Activated T-helper 17 cell treated with anti-CD3 and anti-CD28 coated beads, Interleukin-2, amount 50 U/mL, for 72 hours (primary cell): ENCODE results near the gene ATF6B. TPM values are rescaled to one million over a fixed set of nuclear protein-coding genes. Genes with fewer than 3 reads are reported as not detected.

Source experiments
- ATAC-seq: fragments of 150-1000 bp; cut with Tn5 transposase; replicated peaks from 2 replicates; pipeline ENCODE4 v1.10.0; 2021; ENCODE audit warnings: mild to moderate bottlenecking, moderate library complexity
- H3K27ac Mint-ChIP-seq: one replicate; pipeline ENCODE4 v1.8.0; 2022; ENCODE audit warnings: mixed read lengths
- H3K27me3 Mint-ChIP-seq: one replicate; pipeline ENCODE4 v1.8.0; 2022; ENCODE audit warnings: mixed read lengths
- H3K36me3 Mint-ChIP-seq: one replicate; pipeline ENCODE4 v1.8.0; 2022; ENCODE audit warnings: low read depth, mild to moderate bottlenecking, mixed read lengths
- H3K4me1 Mint-ChIP-seq: one replicate; pipeline ENCODE4 v1.8.0; 2022; ENCODE audit warnings: mixed read lengths
- H3K4me3 Mint-ChIP-seq: one replicate; pipeline ENCODE4 v1.8.0; 2022; ENCODE audit warnings: mild to moderate bottlenecking, mixed read lengths
- H3K9me3 Mint-ChIP-seq: one replicate; pipeline ENCODE4 v1.8.0; 2022; ENCODE audit warnings: mixed read lengths
- total RNA-seq, 2 donors: library from RNA; stranded (reverse); gene quantifications; one replicate each; pipeline ENCODE4 v1.2.3, GENCODE V29; 2022

ATF6B gene
- total RNA-seq, 2 donors from 2014 or later, result 73.4 to 99.9 TPM

DNA sequence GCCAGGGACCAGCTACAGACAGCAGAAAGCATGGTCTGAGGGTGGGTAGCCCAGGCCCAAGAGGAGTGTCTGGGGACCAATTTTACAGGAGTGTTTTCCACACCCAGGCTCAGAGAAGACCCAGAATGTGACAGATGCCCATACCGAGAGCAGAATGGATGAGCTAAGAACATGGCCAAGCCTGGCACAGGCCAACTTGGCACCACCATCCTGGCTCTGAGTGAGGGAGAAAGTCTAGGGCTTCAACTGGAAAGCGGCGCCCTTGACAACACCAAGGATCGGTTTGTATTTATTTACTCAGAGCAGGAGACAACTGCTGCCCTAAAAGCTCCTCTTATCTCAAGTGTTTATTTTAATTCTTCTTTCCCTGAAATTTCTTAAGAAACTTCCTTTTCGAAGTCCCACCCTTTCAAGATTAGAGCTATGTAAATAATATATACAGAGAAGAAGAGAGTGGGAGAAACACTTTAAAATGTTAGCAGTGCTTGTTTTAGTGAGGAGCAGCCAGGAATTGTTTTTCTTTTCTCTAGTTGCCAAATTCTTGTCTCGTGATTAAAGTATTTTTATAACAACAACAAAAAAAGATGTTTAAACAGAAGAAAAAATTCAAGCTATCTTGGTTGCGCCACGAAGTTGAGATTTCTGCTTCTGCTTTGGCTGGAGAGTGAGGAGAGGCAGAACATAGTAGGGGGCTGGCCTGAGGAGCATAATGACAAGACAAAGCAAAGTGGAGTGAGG is 35.1 kb downstream of the ATF6B start:
- ATAC-seq, result no peak
- H3K27ac Mint-ChIP-seq, result no peak overlapping the region
- no peak overlapping the region for H3K4me3 Mint-ChIP-seq
- no peaks in the 10 kb centered on the region for H3K9me3 Mint-ChIP-seq
- H3K27me3 Mint-ChIP-seq, result peaks cover 25% of the 10 kb centered on the region
- no peaks in the 10 kb centered on the region for H3K36me3 Mint-ChIP-seq
- H3K4me1 Mint-ChIP-seq, result no peaks in the 10 kb centered on the region

DNA sequence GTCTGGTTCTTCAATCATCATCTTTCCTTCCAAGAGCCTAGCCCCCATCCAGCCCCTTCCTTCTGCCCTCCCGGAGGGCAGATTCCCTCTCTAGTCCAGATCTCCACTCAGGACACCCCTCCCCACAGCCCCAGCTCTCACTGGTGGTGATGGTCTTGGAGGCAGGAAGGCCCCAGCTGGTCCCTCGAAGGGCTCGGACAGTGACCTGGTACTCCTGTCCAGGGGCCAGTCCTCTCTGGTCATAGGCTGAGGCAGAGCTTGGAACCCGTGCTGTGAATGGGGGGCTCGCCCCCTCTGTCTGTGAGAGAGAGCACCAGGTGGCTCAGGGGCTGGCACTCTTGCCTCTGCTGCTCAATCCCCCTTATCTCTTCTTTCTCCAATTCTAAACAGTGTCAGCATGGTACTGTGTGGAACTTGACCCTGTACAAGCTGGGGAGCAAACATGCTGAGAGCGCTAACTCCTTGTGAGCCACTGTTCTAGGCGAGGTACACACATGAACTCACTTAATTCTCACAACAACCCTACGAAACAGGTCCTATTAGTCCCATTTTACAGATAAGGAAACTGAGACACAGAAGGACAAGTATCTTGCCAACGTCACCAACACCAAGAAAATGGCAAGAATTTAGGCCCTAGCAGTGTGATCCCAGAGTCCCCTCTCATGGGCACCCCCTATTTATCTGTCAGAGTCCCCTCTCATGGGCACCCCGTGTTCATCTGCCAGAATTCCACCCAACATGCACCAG is 38.8 kb downstream of the ATF6B start:
- Mint-ChIP-seq H3K4me3 (no peak overlapping the region), H3K9me3 (no peaks in the 10 kb centered on the region), H3K4me1 (peaks cover 12% of the 10 kb centered on the region), H3K27ac (no peak overlapping the region), H3K36me3 (peaks cover 5% of the 10 kb centered on the region), H3K27me3 (peaks cover 36% of the 10 kb centered on the region)
- ATAC-seq, result no peak

DNA sequence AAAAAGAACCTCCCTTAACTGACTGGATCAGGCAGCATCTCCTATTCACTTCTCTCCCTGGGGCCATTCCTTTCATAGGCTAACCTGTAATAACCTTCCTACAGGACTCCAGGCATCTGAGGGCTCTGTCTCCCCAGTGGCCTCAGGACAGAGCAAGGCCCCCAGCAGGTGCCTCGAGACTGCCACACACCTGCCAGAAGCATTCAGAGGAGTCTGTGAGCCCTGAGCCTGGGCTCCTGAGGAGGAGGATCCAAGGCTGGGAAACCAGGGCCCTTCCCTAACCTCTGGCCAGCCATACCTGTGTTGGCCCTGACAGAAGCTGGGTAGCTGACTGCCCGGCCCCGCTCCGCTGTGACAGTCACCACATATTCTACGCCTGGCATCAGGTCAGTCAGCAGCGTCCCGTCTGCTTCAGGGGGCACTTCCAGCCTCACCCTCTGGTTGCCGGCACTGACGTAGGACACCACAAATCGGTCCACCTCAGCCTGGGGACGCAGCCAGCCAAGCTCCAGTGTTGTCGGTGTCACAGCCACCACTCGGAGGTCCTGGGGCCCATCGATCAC is 39.5 kb downstream of the ATF6B start:
- H3K4me1 Mint-ChIP-seq, result peaks cover 12% of the 10 kb centered on the region
- no peak overlapping the region for H3K27ac Mint-ChIP-seq
- H3K36me3 Mint-ChIP-seq, result peaks cover 5% of the 10 kb centered on the region
- peaks cover 41% of the 10 kb centered on the region for H3K27me3 Mint-ChIP-seq
- ATAC-seq, result no peak
- no peaks in the 10 kb centered on the region for H3K9me3 Mint-ChIP-seq
- no peak overlapping the region for H3K4me3 Mint-ChIP-seq

DNA sequence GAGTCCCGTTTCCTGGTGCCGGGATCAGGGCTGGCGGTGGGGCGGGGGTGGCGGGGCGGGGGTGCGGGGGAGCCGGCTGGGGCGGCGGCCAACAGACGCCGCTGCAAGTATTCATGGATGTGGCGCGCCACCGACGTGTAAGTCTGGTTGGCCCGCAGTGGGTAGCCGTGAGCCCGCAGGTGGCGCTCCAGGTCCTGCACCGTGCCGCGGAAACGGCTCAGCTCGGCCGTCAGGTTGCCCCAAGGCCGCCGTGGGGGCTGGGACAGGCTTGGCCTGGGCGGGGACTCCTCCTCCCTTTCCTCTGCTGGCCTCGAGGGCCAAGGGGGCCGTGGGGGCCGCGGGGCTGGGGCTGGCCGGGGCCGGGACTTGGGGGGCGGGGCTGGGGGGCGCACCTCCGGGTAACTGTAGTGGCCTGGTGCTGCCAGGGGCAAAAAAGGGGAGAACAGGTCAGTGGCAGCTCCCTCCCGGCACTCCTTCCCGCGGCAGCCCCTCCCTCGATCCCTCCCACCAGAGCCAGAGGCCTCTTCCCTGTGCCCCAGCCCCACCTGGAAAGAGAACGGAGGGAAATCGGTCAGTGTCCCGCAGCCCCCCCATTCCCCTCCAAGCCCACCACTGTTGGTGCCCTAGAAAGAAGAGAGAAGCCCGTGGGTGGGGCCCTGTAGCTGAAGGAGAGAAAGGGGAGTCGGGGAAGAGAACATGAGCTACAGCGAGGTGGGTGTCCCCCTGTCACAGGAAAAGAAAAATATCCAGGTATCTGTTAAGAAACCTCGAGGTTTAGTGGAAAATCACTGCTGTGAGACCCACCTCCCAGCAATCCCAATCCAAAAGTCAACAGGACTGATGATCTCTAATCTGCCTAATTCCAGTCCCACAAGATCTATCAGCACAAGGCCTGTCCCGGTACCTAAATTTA is 40.2 kb downstream of the ATF6B start:
- H3K4me1 Mint-ChIP-seq, result peaks cover 12% of the 10 kb centered on the region
- no peak overlapping the region for H3K27ac Mint-ChIP-seq
- peak; percentile 73 for ATAC-seq
- peaks cover 45% of the 10 kb centered on the region for H3K27me3 Mint-ChIP-seq
- H3K36me3 Mint-ChIP-seq, result peaks cover 5% of the 10 kb centered on the region
- no peak overlapping the region for H3K4me3 Mint-ChIP-seq
- H3K9me3 Mint-ChIP-seq, result no peaks in the 10 kb centered on the region

- H3K27ac Mint-ChIP-seq, result peak overlapping the region; percentile 78
- peaks cover 5% of the 10 kb centered on the region for H3K36me3 Mint-ChIP-seq
- peaks cover 12% of the 10 kb centered on the region for H3K4me1 Mint-ChIP-seq
- peaks cover 44% of the 10 kb centered on the region for H3K27me3 Mint-ChIP-seq
- peak; percentile 74 for ATAC-seq
- H3K9me3 Mint-ChIP-seq, result no peaks in the 10 kb centered on the region
- H3K4me3 Mint-ChIP-seq, result peak overlapping the region; percentile 54
These were observed 41.1 kb downstream of the ATF6B start for GRCh38 chr6:32086661-32087573.

DNA sequence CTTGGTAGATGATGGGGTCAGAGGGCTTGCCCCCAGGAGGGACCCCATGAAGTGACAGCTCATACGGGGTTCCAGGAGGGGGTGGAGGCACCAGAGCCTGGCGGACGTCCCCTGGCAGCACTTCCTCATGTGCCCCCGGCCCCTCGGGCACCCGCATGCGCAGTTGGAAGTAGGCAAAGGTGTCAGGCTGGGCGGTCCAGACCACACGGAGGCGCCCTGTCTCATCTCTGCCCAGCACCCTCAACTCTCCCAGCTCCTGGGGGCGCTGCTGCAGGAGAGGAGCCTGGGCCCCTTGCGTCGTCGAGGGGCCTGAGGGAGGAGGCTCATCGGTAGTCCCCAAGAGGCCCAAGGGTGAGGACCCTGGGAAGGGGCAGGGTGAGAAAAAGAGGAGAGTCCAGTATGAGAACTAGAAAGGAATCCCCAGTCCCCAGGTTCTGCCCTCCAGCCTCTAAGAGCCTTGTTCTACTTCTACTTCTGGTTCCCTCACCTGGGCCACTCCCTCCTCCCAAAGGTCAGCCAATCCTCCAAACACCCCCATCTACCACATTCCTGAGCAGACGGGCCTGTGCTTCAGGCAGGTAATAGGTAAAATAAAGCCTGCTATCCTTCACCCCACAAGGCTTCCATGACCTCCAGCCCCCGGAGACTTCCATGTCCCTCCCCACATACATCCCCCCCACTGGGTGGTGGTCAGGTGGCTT is 42.1 kb downstream of the ATF6B start:
- Mint-ChIP-seq H3K9me3 (no peaks in the 10 kb centered on the region), H3K4me1 (peaks cover 12% of the 10 kb centered on the region), H3K36me3 (peaks cover 5% of the 10 kb centered on the region), H3K4me3 (peak overlapping the region; percentile 54), H3K27me3 (peaks cover 43% of the 10 kb centered on the region), H3K27ac (no peak overlapping the region)
- ATAC-seq, result no peak

- H3K27ac Mint-ChIP-seq, result no peak overlapping the region
- no peak for ATAC-seq
These were observed 43.3 kb downstream of the ATF6B start for GRCh38 chr6:32084780-32085179.

GRCh38 chr6:32083812-32084768 is 44.0 kb downstream of the ATF6B start:
- H3K36me3 Mint-ChIP-seq, result peaks cover 5% of the 10 kb centered on the region
- peaks cover 43% of the 10 kb centered on the region for H3K27me3 Mint-ChIP-seq
- H3K9me3 Mint-ChIP-seq, result no peaks in the 10 kb centered on the region
- no peak for ATAC-seq
- no peak overlapping the region for H3K27ac Mint-ChIP-seq
- H3K4me3 Mint-ChIP-seq, result no peak overlapping the region
- H3K4me1 Mint-ChIP-seq, result peaks cover 12% of the 10 kb centered on the region

More at GRCh38 chr6:32084780-32085179, 43.3 kb downstream of the ATF6B start:
- Mint-ChIP-seq H3K4me1 (peaks cover 12% of the 10 kb centered on the region), H3K4me3 (no peak overlapping the region), H3K36me3 (peaks cover 5% of the 10 kb centered on the region), H3K9me3 (no peaks in the 10 kb centered on the region), H3K27me3 (peaks cover 47% of the 10 kb centered on the region)

DNA sequence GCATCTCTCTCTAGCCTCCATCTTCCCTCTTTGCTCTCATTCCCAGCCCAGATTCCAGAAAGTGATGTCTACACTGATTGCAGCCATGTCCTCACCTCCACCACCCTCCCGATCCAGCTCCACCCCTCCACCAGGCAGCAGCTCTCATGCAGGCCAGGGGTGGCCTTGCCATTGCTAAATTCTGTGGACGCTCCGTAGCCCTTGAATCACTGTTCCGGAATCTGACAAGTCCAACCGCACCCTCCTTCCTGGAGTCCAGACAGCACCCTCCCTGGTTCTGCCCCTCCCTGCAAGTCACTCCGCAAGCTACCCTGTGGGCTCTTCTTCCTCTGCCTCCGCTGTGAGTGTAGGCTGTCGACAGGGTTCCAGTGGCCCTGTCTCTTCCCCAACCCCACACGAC is 45.1 kb downstream of the ATF6B start:
- Mint-ChIP-seq H3K27ac (no peak overlapping the region), H3K4me1 (peaks cover 12% of the 10 kb centered on the region), H3K4me3 (no peak overlapping the region), H3K36me3 (peaks cover 5% of the 10 kb centered on the region), H3K27me3 (peaks cover 40% of the 10 kb centered on the region), H3K9me3 (no peaks in the 10 kb centered on the region)
- ATAC-seq, result no peak

DNA sequence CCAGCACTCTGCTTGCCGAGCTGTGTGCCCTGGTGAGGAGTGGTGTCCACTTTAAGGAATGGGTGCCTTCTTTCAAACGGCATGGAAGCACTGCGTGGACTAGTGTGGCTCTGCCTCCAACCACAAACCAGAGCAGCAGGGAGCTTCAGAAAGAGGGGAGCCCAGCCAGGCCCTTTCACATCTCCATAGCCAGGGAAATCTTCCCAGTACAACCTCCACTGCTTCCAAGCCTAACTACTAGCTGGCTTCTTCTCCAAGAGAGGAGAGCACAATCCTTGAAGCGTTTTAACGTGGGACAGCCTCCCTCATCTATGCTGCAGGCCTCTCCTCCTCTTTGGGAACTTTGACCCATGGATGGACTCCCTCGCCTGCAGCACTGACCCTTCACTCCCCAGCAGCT is 45.6 kb downstream of the ATF6B start:
- H3K9me3 Mint-ChIP-seq, result no peaks in the 10 kb centered on the region
- H3K27ac Mint-ChIP-seq, result no peak overlapping the region
- peaks cover 12% of the 10 kb centered on the region for H3K4me1 Mint-ChIP-seq
- H3K27me3 Mint-ChIP-seq, result peaks cover 40% of the 10 kb centered on the region
- ATAC-seq, result no peak
- H3K4me3 Mint-ChIP-seq, result no peak overlapping the region
- peaks cover 5% of the 10 kb centered on the region for H3K36me3 Mint-ChIP-seq

GRCh38 chr6:32081168-32081990 is 46.7 kb downstream of the ATF6B start:
- no peak overlapping the region for H3K27ac Mint-ChIP-seq
- H3K36me3 Mint-ChIP-seq, result no peaks in the 10 kb centered on the region
- no peaks in the 10 kb centered on the region for H3K9me3 Mint-ChIP-seq
- H3K27me3 Mint-ChIP-seq, result peaks cover 36% of the 10 kb centered on the region
- no peak overlapping the region for H3K4me3 Mint-ChIP-seq
- ATAC-seq, result peak; percentile 28
- H3K4me1 Mint-ChIP-seq, result peaks cover 5% of the 10 kb centered on the region
